Endodermal cell (in vitro differentiated cells): ENCODE data around the gene IFT80. TPM values are rescaled to one million over a fixed set of nuclear protein-coding genes. Genes with fewer than 3 reads are reported as not detected.

Experiments
- DNase-seq: peaks from one replicate; pipeline ENCODE4 v3.0.0-alpha.2; 2017
- H3K27ac ChIP-seq: 2 replicates; pipeline ENCODE4 v1.5.1; 2013; ENCODE audit warnings: mild to moderate bottlenecking, low read depth, low read length, moderate library complexity
- H3K27me3 ChIP-seq: 2 replicates; pipeline ENCODE4 v1.6.1; 2013; ENCODE audit warnings: mild to moderate bottlenecking, low read length, moderate library complexity; ENCODE audit not compliant: insufficient read depth, control insufficient read depth, poor library complexity, severe bottlenecking
- H3K36me3 ChIP-seq: 2 replicates; pipeline ENCODE4 v1.7.0; 2013; ENCODE audit warnings: mild to moderate bottlenecking, low read length, moderate library complexity; ENCODE audit not compliant: control insufficient read depth, insufficient read depth
- H3K4me1 ChIP-seq: one replicate; pipeline ENCODE4 v1.7.0; 2013; ENCODE audit warnings: low read length; ENCODE audit not compliant: control insufficient read depth, insufficient read depth
- H3K4me3 ChIP-seq: 2 replicates; pipeline ENCODE4 v1.5.1; 2013; ENCODE audit warnings: mild to moderate bottlenecking, low read length, moderate library complexity
- H3K9ac ChIP-seq: 2 replicates; pipeline ENCODE4 v1.6.1; 2013; ENCODE audit warnings: mild to moderate bottlenecking, low read length, moderate library complexity; ENCODE audit not compliant: poor library complexity, severe bottlenecking; ENCODE audit errors: extremely low read depth
- H3K9me3 ChIP-seq: 2 replicates; pipeline ENCODE4 v1.6.1; 2013; ENCODE audit warnings: mild to moderate bottlenecking, low read length, moderate library complexity; ENCODE audit not compliant: control insufficient read depth
- H3K27ac Mint-ChIP-seq: 2 replicates; pipeline ENCODE4 v1.8.0; 2020; ENCODE audit warnings: mixed read lengths
- H3K27me3 Mint-ChIP-seq: 2 replicates; pipeline ENCODE4 v1.8.0; 2021; ENCODE audit warnings: mild to moderate bottlenecking, mixed read lengths; ENCODE audit not compliant: insufficient read depth
- H3K36me3 Mint-ChIP-seq: 2 replicates; pipeline ENCODE4 v1.8.0; 2020; ENCODE audit warnings: low read depth, mixed read lengths
- H3K4me1 Mint-ChIP-seq: 2 replicates; pipeline ENCODE4 v1.8.0; 2020; ENCODE audit warnings: mixed read lengths
- H3K4me3 Mint-ChIP-seq: 2 replicates; pipeline ENCODE4 v1.8.0; 2020; ENCODE audit warnings: mild to moderate bottlenecking, moderate library complexity, mixed read lengths
- H3K9me3 Mint-ChIP-seq: 2 replicates; pipeline ENCODE4 v1.8.0; 2020; ENCODE audit warnings: mild to moderate bottlenecking, mixed read lengths
- WGBS, 2 experiments: methylation state at CpG; one replicate each; pipeline versions ENCODE4 v1.1.5 to v1.1.7; 2013; ENCODE audit warnings: missing lambda C conversion rate in 2 of 2, mixed read lengths in 1 of 2; ENCODE audit not compliant: insufficient coverage in 1 of 2, insufficient read length in 1 of 2; 5-methylcytosine and 5-hydroxymethylcytosine counted together
- total RNA-seq, 2 donors: library from RNA; stranded (reverse); fragmentation: NEBNext Ultra II Directional in 1 of 2; extraction: Animal tissue kit (Norgen Biotek cat#: 25700) in 1 of 2; gene quantifications; 2 replicates in 1 of 2; 3 replicates in 1 of 2; pipeline ENCODE4 v1.2.1, GENCODE V29; 2021
- TF ChIP-seq, protein P1 (sequence below): fragments of 200-600 bp; sonication (generic); conservative IDR thresholded peaks from 2 replicates; pipeline ENCODE4 v1.5.0; 2021; ENCODE audit warnings: antibody characterized with exemption, mild to moderate bottlenecking

IFT80 gene
- total RNA-seq, 2 donors from 2014 or later: 35.0 to 40.6 TPM

DNA sequence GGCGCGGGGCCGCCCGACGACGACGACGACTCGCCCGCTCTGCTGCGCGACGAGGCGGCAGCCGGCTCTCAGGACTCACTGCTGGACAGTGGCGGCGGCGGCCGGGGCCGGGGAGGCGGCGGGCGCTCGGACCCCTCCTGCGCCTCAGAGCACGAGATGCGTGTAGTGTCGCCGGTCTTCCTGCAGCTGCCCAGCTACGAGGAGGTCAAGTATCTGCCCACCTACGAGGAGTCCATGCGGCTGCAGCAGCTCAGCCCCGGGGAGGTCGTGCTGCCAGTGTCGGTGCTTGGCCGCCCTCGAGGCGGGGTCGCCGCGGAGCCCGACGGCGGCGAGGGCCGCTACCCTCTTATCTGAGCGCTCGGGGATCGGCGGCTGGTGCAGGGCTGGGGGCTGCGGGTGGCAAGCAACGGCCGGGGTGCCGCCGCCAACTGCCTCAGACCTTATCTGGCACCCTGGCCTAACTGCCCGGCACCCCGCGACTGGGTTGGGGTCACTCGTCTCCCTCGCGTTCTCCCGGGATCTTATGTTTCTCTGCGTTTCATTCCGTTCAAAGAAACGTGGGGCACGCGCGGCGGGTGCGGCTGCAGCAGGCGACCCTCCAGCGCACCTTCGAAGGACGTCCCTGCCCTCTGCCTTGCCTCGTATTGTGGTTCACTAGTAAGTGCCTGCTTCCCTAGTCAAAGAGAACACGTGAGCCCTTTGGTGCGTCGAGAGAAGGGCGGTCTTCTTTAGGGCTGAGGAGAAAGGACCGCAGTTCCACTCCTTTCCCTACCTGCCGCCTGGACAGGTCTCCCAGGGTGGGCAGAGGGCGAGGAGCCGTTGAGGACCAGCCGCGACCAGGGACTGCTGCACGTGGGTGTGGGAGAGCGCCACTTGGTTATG lies 172.8 kb downstream of the IFT80 start:
- no peaks in the 10 kb centered on the region for H3K9me3 Mint-ChIP-seq
- H3K27ac Mint-ChIP-seq: no peak overlapping the region
- TF ChIP-seq, protein P1, sequence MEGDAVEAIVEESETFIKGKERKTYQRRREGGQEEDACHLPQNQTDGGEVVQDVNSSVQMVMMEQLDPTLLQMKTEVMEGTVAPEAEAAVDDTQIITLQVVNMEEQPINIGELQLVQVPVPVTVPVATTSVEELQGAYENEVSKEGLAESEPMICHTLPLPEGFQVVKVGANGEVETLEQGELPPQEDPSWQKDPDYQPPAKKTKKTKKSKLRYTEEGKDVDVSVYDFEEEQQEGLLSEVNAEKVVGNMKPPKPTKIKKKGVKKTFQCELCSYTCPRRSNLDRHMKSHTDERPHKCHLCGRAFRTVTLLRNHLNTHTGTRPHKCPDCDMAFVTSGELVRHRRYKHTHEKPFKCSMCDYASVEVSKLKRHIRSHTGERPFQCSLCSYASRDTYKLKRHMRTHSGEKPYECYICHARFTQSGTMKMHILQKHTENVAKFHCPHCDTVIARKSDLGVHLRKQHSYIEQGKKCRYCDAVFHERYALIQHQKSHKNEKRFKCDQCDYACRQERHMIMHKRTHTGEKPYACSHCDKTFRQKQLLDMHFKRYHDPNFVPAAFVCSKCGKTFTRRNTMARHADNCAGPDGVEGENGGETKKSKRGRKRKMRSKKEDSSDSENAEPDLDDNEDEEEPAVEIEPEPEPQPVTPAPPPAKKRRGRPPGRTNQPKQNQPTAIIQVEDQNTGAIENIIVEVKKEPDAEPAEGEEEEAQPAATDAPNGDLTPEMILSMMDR: no peak
- H3K36me3 Mint-ChIP-seq: no peaks in the 10 kb centered on the region
- H3K9ac ChIP-seq: no peak overlapping the region
- H3K27me3 Mint-ChIP-seq: peaks cover 73% of the 10 kb centered on the region
- 4 to 5% methylated on average over 19 to 87 of the region's 87 CpGs for WGBS, 2 experiments
- H3K4me1 ChIP-seq: no peaks in the 10 kb centered on the region
- no peaks in the 10 kb centered on the region for H3K9me3 ChIP-seq
- peak overlapping the region; percentile 60 for H3K4me3 Mint-ChIP-seq
- DNase-seq: peak; percentile 82
- H3K4me3 ChIP-seq: peak overlapping the region; percentile 69
- H3K27me3 ChIP-seq: peaks cover 61% of the 10 kb centered on the region
- H3K27ac ChIP-seq: no peak overlapping the region
- no peaks in the 10 kb centered on the region for H3K36me3 ChIP-seq
- peaks cover 9% of the 10 kb centered on the region for H3K4me1 Mint-ChIP-seq

- 0% methylated on average over 30 to 104 of the region's 104 CpGs for WGBS, 2 experiments
- no peak within 1 kb of the TSS for H3K27ac ChIP-seq
- TF ChIP-seq, protein P1: peak; percentile 51
- peak; percentile 91 for DNase-seq
- H3K9me3 Mint-ChIP-seq: no peaks in the 10 kb centered on the region
- no peak within 1 kb of the TSS for H3K27ac Mint-ChIP-seq
- no peaks in the 10 kb centered on the region for H3K36me3 Mint-ChIP-seq
- peak within 1 kb of the TSS; percentile 69 for H3K4me3 ChIP-seq
- peak within 1 kb of the TSS; percentile 60 for H3K4me3 Mint-ChIP-seq
- peaks cover 75% of the 10 kb centered on the region for H3K27me3 Mint-ChIP-seq
- peaks cover 9% of the 10 kb centered on the region for H3K4me1 Mint-ChIP-seq
- H3K36me3 ChIP-seq: no peaks in the 10 kb centered on the region
- no peaks in the 10 kb centered on the region for H3K4me1 ChIP-seq
- H3K9ac ChIP-seq: no peak within 1 kb of the TSS
- peaks cover 61% of the 10 kb centered on the region for H3K27me3 ChIP-seq
- H3K9me3 ChIP-seq: no peaks in the 10 kb centered on the region
Measured at GRCh38 chr3:160225176-160226025, 173.6 kb downstream of the IFT80 start, which contains the start of gene C3orf80. Gene C3orf80, plus strand, starts transcription at chr3:160225422. Its CDS starts 214 bp downstream, at chr3:160225636.

DNA sequence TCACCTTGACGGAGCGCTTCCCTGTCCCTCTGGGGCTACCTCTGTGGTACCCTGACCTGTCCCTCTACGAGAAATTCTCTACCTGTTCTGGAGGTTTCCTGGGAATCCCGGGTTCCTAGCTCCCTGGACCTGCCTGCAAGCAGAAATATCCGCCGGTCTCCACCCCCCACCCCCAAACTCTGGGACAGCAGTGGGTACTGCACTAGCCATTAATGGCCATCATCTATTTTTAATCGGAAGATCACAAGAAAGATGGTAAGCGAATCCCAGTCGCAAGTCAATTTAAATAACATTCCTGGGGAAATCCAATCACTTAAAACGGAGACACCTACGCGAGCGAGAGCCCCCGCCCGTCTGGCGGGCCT lies 174.2 kb downstream of the IFT80 start:
- Mint-ChIP-seq H3K27ac (no peak overlapping the region), H3K27me3 (peaks cover 77% of the 10 kb centered on the region), H3K4me3 (peak overlapping the region; percentile 60), H3K4me1 (peaks cover 9% of the 10 kb centered on the region), H3K36me3 (no peaks in the 10 kb centered on the region), H3K9me3 (no peaks in the 10 kb centered on the region)
- Histone ChIP-seq H3K36me3 (no peaks in the 10 kb centered on the region), H3K4me1 (no peaks in the 10 kb centered on the region), H3K27ac (no peak overlapping the region), H3K27me3 (peaks cover 61% of the 10 kb centered on the region), H3K9ac (no peak overlapping the region), H3K4me3 (peak overlapping the region; percentile 69), H3K9me3 (no peaks in the 10 kb centered on the region)
- DNase-seq: no peak
- TF ChIP-seq, protein P1: no peak
- WGBS, 2 experiments: 2 to 3% methylated on average over 8 to 16 of the region's 16 CpGs
